OCI-LY1 (cell line): Measurements from ENCODE around the gene CPA5.

Experiments
- EZH2 ChIP-seq: fragments of 200-600 bp; sonication (generic), shearing (Covaris generic); IDR thresholded peaks from 2 replicates; pipeline ENCODE4 v1.8.0; 2017; ENCODE audit warnings: borderline replicate concordance, mixed run types, mild to moderate bottlenecking, antibody characterized with exemption, low read length, moderate library complexity, mixed read lengths
- TF ChIP-seq, protein P1 (sequence below): fragments of 200-600 bp; sonication (generic), shearing (Covaris generic); IDR thresholded peaks from 2 replicates; pipeline ENCODE4 v1.5.1; 2017; ENCODE audit warnings: mild to moderate bottlenecking, antibody characterized with exemption, low read length, moderate library complexity, mixed read lengths

- TF ChIP-seq, protein P1, sequence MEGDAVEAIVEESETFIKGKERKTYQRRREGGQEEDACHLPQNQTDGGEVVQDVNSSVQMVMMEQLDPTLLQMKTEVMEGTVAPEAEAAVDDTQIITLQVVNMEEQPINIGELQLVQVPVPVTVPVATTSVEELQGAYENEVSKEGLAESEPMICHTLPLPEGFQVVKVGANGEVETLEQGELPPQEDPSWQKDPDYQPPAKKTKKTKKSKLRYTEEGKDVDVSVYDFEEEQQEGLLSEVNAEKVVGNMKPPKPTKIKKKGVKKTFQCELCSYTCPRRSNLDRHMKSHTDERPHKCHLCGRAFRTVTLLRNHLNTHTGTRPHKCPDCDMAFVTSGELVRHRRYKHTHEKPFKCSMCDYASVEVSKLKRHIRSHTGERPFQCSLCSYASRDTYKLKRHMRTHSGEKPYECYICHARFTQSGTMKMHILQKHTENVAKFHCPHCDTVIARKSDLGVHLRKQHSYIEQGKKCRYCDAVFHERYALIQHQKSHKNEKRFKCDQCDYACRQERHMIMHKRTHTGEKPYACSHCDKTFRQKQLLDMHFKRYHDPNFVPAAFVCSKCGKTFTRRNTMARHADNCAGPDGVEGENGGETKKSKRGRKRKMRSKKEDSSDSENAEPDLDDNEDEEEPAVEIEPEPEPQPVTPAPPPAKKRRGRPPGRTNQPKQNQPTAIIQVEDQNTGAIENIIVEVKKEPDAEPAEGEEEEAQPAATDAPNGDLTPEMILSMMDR, result no peak
- no peak for TF ChIP-seq EZH2
These were observed 46.7 kb upstream of the CPA5 start for GRCh38 chr7:130297628-130298543.
